HepG2 (cell line): ENCODE measurements around the gene IGF2BP3. TPM values are rescaled to one million over a fixed set of nuclear protein-coding genes. Genes with fewer than 3 reads are reported as not detected.

Source experiments
- ATAC-seq: fragments of 200-7000 bp; cut with Tn5 transposase; 3 replicates; pipeline ENCODE4 v1.9.1; 2020; ENCODE audit warnings: mild to moderate bottlenecking, moderate library complexity
- BruUV-seq: library from RNA; stranded (reverse); fragments of 400-500 nt; replicated peaks from 2 replicates; lab custom pipeline; 2021; lab: Mats Ljungman, UMichigan
- CTCF ChIA-PET: fragments of 300-600 bp; formaldehyde crosslinking; extraction: SDS; loops from one replicate; lab custom pipeline; 2021; ENCODE audit warnings: low total read pairs, inconsistent platforms, low intra/inter-chr PET ratio; lab: Yijun Ruan, JAX
- POLR2A ChIA-PET: fragments of 350-600 bp; sonication (Branson Sonifier 250); formaldehyde crosslinking; loops from one replicate; lab custom pipeline; 2020; ENCODE audit warnings: antibody characterized with exemption, inconsistent platforms; lab: Yijun Ruan, JAX
- DNase-seq: peaks from one replicate; pipeline ENCODE4 v3.0.0-alpha.2; 2015; ENCODE audit warnings: low spot score
- FAIRE-seq: peaks from 3 replicates; lab custom pipeline; 2011; peaks lifted over from hg19 to GRCh38; lab: Jason Lieb, UNC
- H2AFZ ChIP-seq: one replicate; pipeline ENCODE4 v1.6.1; 2011; ENCODE audit warnings: low read length, inconsistent platforms
- H3K27ac ChIP-seq: fragments of 300-600 bp; 3 replicates; pipeline ENCODE4 v1.8.0; 2011; ENCODE audit warnings: mixed run types, mild to moderate bottlenecking, mixed read lengths, low read length, inconsistent platforms; ENCODE audit not compliant: insufficient read depth; ENCODE audit errors: extremely low read length
- H3K27me3 ChIP-seq, 2 experiments: fragments of 200-600 bp in 1 of 2; 2 replicates in 1 of 2; 3 replicates in 1 of 2; pipeline versions ENCODE4 v1.6.0 to v1.8.0; 2011; ENCODE audit warnings: low read length in 2 of 2, mild to moderate bottlenecking in 2 of 2, moderate library complexity in 2 of 2, inconsistent platforms in 1 of 2; ENCODE audit not compliant: insufficient read depth in 2 of 2, control insufficient read depth in 1 of 2
- H3K36me3 ChIP-seq, 2 experiments: fragments of 200-600 bp in 1 of 2; replicated peaks in 1 of 2; 2 replicates in 1 of 2; 3 replicates in 1 of 2; pipeline versions ENCODE4 v1.5.1 to v1.8.0; 2011; ENCODE audit warnings: low read length in 2 of 2, inconsistent platforms in 1 of 2; ENCODE audit not compliant: insufficient read depth in 2 of 2, control insufficient read depth in 1 of 2
- H3K4me1 ChIP-seq: 2 replicates; pipeline ENCODE4 v1.5.1; 2012; ENCODE audit warnings: low read length, inconsistent platforms; ENCODE audit not compliant: insufficient read depth
- H3K4me2 ChIP-seq: 2 replicates; pipeline ENCODE4 v1.6.0; 2011; ENCODE audit warnings: low read depth, low read length, inconsistent platforms
- H3K4me3 ChIP-seq, 3 experiments: fragments of 200-600 bp in 1 of 3; sonication (generic), shearing (Covaris generic) in 1 of 3; replicated peaks in 1 of 3; 2 replicates each; pipeline ENCODE4 v1.5.1; 2011 to 2016; ENCODE audit warnings: low read length in 3 of 3, inconsistent platforms in 2 of 3, low read depth in 2 of 3, mild to moderate bottlenecking in 2 of 3, control low read depth in 1 of 3, mixed read lengths in 1 of 3; ENCODE audit not compliant: insufficient read depth in 1 of 3
- H3K79me2 ChIP-seq: one replicate; pipeline ENCODE4 v1.6.1; 2011; ENCODE audit warnings: low read length, inconsistent platforms; ENCODE audit not compliant: insufficient read depth
- H3K9ac ChIP-seq: 2 replicates; pipeline ENCODE4 v1.6.0; 2011; ENCODE audit warnings: mild to moderate bottlenecking, low read depth, low read length, inconsistent platforms; ENCODE audit not compliant: insufficient read depth
- H3K9me3 ChIP-seq: 2 replicates; pipeline ENCODE4 v1.5.1; 2012; ENCODE audit warnings: mild to moderate bottlenecking, low read length
- H4K20me1 ChIP-seq: 2 replicates; pipeline ENCODE4 v1.6.0; 2011; ENCODE audit warnings: inconsistent platforms, mild to moderate bottlenecking, low read length, moderate library complexity; ENCODE audit not compliant: insufficient read depth
- CBX1 ChIP-seq: IDR thresholded peaks from one replicate; pipeline ENCODE4 v1.6.1; 2016; ENCODE audit warnings: antibody characterized with exemption, low read depth
- GABPA ChIP-seq, 2 experiments: IDR thresholded peaks; 2 replicates each; pipeline ENCODE4 v1.6.1; 2011 to 2016; ENCODE audit warnings: low read depth in 2 of 2, low read length in 1 of 2, missing biosample characterization in 1 of 2, missing genetic modification characterization in 1 of 2
- IRF2 ChIP-seq: IDR thresholded peaks from 2 replicates; pipeline ENCODE4 v1.6.1; 2018; ENCODE audit warnings: missing genetic modification reagents, missing compliant biosample characterization
- NCOA2 ChIP-seq: sonication (generic); formaldehyde crosslinking; IDR thresholded peaks from 2 replicates; pipeline ENCODE4 v1.8.0; 2022; ENCODE audit warnings: inconsistent platforms
- NFKB2 ChIP-seq: sonication (generic); formaldehyde crosslinking; IDR thresholded peaks from 2 replicates; pipeline ENCODE4 v1.4.0; 2020; ENCODE audit warnings: missing genetic modification reagents, borderline replicate concordance
- PHF21A ChIP-seq: sonication (generic); formaldehyde crosslinking; IDR thresholded peaks from 2 replicates; pipeline ENCODE4 v1.5.0; 2020; ENCODE audit warnings: mild to moderate bottlenecking, missing genetic modification reagents
- RCOR2 ChIP-seq: IDR thresholded peaks from 2 replicates; pipeline ENCODE4 v1.6.1; 2016; ENCODE audit warnings: missing biosample characterization, missing genetic modification reagents
- SMAD1 ChIP-seq: sonication (generic); formaldehyde crosslinking; IDR thresholded peaks from 2 replicates; pipeline ENCODE4 v1.4.0; 2020; ENCODE audit warnings: missing genetic modification reagents, low read depth, mild to moderate bottlenecking, borderline replicate concordance
- TCF7L2 ChIP-seq: IDR thresholded peaks from 2 replicates; pipeline ENCODE4 v1.6.1; 2011; ENCODE audit warnings: mild to moderate bottlenecking, low read depth, low read length, moderate library complexity
- ZFP36L2 ChIP-seq: sonication (generic); formaldehyde crosslinking; IDR thresholded peaks from 2 replicates; pipeline ENCODE4 v1.4.0; 2020; ENCODE audit warnings: missing genetic modification reagents
- ZFYVE20 ChIP-seq: sonication (generic); formaldehyde crosslinking; IDR thresholded peaks from 2 replicates; pipeline ENCODE4 v1.8.0; 2023; ENCODE audit warnings: low read depth, mild to moderate bottlenecking, moderate library complexity, missing genetic modification reagents, borderline replicate concordance
- ZNF143 ChIP-seq: sonication (generic); formaldehyde crosslinking; IDR thresholded peaks from 2 replicates; pipeline ENCODE4 v1.4.0; 2020; ENCODE audit warnings: missing genetic modification reagents
- ZNF24 ChIP-seq: fragments of 450-650 bp; IDR thresholded peaks from 2 replicates; pipeline ENCODE4 v1.6.1; 2017; ENCODE audit warnings: antibody characterized with exemption, mild to moderate bottlenecking
- ZNF263 ChIP-seq: sonication (generic); formaldehyde crosslinking; IDR thresholded peaks from 2 replicates; pipeline ENCODE4 v1.4.0; 2020; ENCODE audit warnings: missing genetic modification reagents
- ZNF264 ChIP-seq: sonication (generic); formaldehyde crosslinking; IDR thresholded peaks from 2 replicates; pipeline ENCODE4 v1.4.0; 2020; ENCODE audit warnings: missing genetic modification reagents
- ZNF33B ChIP-seq: sonication (generic); formaldehyde crosslinking; IDR thresholded peaks from 2 replicates; pipeline ENCODE4 v1.5.1; 2020; ENCODE audit warnings: mild to moderate bottlenecking, missing genetic modification reagents
- ZNF792 ChIP-seq: IDR thresholded peaks from 2 replicates; pipeline ENCODE4 v1.6.1; 2016
- WGBS: methylation state at CpG from one replicate; pipeline ENCODE4 v1.1.6; 2017; ENCODE audit warnings: low lambda C conversion rate; 5-methylcytosine and 5-hydroxymethylcytosine counted together
- in situ Hi-C: cut with HindIII; loops from 2 replicates; pipeline ENCODE4 v1.10.0; 2017; ENCODE audit warnings: low pct_unique_long_range_greater_than_20kb; ENCODE audit not compliant: extremely low pct_ligation_motif_present
- intact Hi-C: fragments of 100-400 bp; cut with micrococcal nuclease; formaldehyde crosslinking; loops from one replicate; pipeline ENCODE4 v1.10.0; 2022; ENCODE audit not compliant: unreplicated experiment
- polyA plus RNA-seq, 8 experiments: library from polyadenylated mRNA; depleted of rRNA in 3 of 8; stranded (reverse) in 7 of 8; unstranded in 1 of 8; fragments of >200 nt; fragmentation: Illumina TruSeq in 4 of 8; extraction: Trizol in 4 of 8; gene quantifications; 2 replicates each; pipeline versions ENCODE4 v1.2.1 to v1.2.3, GENCODE V29; 2011 to 2016; ENCODE audit warnings: low read depth in 4 of 8, missing spikeins in 1 of 8, mixed read lengths in 1 of 8; ENCODE audit not compliant: insufficient read depth in 1 of 8
- total RNA-seq, 5 experiments: library from RNA; depleted of rRNA; stranded (reverse); fragments of >200 nt; fragmentation: Illumina TruSeq; extraction: Trizol; gene quantifications; 2 replicates each; pipeline ENCODE4 v1.2.3, GENCODE V29; 2016; ENCODE audit warnings: low read depth in 1 of 5
- TF ChIP-seq, protein P1 (sequence below): sonication (generic); formaldehyde crosslinking; IDR thresholded peaks from 2 replicates; pipeline ENCODE4 v1.9.0; 2021; ENCODE audit warnings: missing genetic modification reagents, mild to moderate bottlenecking, borderline replicate concordance
- TF ChIP-seq, protein P2 (sequence below): sonication (generic); formaldehyde crosslinking; IDR thresholded peaks from 2 replicates; pipeline ENCODE4 v1.8.1; 2023; ENCODE audit warnings: mild to moderate bottlenecking, missing genetic modification reagents
- TF ChIP-seq, protein P3 (sequence below): sonication (generic); formaldehyde crosslinking; IDR thresholded peaks from 2 replicates; pipeline ENCODE4 v1.4.0; 2020; ENCODE audit warnings: missing genetic modification reagents, borderline replicate concordance

The IGF2BP3 gene
- total and polyA plus RNA-seq, 2 of the 13 experiments (the other 11 are each of a cell fraction or from before 2014, with no cell fraction given), result 37.7 to 39.5 TPM

GRCh38 chr7:23350466-23350865, 119.8 kb downstream of the IGF2BP3 start (continued):
- TF ChIP-seq, protein P1, sequence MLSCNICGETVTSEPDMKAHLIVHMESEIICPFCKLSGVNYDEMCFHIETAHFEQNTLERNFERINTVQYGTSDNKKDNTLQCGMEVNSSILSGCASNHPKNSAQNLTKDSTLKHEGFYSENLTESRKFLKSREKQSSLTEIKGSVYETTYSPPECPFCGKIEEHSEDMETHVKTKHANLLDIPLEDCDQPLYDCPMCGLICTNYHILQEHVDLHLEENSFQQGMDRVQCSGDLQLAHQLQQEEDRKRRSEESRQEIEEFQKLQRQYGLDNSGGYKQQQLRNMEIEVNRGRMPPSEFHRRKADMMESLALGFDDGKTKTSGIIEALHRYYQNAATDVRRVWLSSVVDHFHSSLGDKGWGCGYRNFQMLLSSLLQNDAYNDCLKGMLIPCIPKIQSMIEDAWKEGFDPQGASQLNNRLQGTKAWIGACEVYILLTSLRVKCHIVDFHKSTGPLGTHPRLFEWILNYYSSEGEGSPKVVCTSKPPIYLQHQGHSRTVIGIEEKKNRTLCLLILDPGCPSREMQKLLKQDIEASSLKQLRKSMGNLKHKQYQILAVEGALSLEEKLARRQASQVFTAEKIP (CRISPR knock-in tag), result no peak
- no peak for TF ChIP-seq ZNF263 (CRISPR knock-in tag)

DNA sequence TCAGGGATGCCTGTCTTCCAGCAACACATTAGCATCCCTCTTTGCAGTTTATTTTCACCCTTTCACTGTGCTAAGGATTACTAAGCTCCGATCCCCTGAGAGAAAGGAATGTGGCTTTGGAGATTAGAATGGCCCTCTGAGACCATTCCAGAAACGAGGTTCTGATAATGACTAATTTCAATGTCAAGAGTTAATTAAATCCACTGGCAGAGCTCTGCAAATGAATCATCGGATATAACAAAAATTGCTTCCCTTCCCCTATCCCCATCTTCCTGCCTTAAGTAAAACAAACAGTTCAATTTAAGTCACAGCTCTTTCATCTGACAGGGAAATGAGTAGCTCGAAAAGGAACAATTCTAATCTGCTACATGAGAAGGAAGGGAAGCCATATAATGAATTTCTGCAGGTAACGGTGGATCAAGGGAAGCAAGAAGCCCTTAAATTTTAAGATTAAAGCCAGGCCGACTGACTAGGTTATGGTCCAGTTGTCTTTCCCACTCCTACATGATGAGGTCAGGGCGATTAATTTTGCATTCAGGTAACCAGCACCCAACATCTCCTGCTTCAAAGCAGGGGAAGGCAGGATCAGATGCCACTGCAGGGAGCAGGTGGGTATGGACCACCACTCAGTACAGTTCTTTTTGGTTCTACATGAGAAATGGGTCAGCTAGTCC, 120.7 kb downstream of the IGF2BP3 start:
- H3K36me3 ChIP-seq, result peaks cover 13 to 48% of the 10 kb centered on the region in 2 experiments
- ChIA-PET CTCF (no interaction called here), POLR2A (no interaction called here)
- H3K27ac ChIP-seq, result no peak overlapping the region
- no peak overlapping the region for H2AFZ ChIP-seq
- no peaks in the 10 kb centered on the region for H3K9me3 ChIP-seq
- no peak overlapping the region for H3K9ac ChIP-seq
- 94% methylated on average over 7 of the region's 7 CpGs for WGBS
- FAIRE-seq (no peak), ATAC-seq (no peak; the same call in 2 of the 3 replicates), DNase-seq (no peak)
- peaks cover under 1% of the 10 kb centered on the region for H3K79me2 ChIP-seq
- H3K27me3 ChIP-seq, result no peaks in the 10 kb centered on the region
- intact Hi-C loops (no loop called here), in situ Hi-C loops (no loop called here)
- no peak overlapping the region for H3K4me2 ChIP-seq
- peaks cover 18% of the 10 kb centered on the region for H3K4me1 ChIP-seq
- H3K4me3 ChIP-seq, result no peak overlapping the region
- no peak for TF ChIP-seq ZNF264 (CRISPR knock-in tag)
- no peak for TF ChIP-seq IRF2 (CRISPR knock-in tag)
- TF ChIP-seq RCOR2 (CRISPR knock-in tag), result no peak
- no peak for TF ChIP-seq TCF7L2
- no peak for TF ChIP-seq ZFYVE20 (CRISPR knock-in tag)
- no peak for TF ChIP-seq CBX1
- no peak for TF ChIP-seq ZNF143 (CRISPR knock-in tag)
- TF ChIP-seq ZNF24, result no peak
- TF ChIP-seq NFKB2 (CRISPR knock-in tag), result no peak
- no peak for TF ChIP-seq NCOA2 (CRISPR knock-in tag)
- no peak for TF ChIP-seq PHF21A (CRISPR knock-in tag)
- no peak for TF ChIP-seq ZFP36L2 (CRISPR knock-in tag)
- TF ChIP-seq, protein P2, sequence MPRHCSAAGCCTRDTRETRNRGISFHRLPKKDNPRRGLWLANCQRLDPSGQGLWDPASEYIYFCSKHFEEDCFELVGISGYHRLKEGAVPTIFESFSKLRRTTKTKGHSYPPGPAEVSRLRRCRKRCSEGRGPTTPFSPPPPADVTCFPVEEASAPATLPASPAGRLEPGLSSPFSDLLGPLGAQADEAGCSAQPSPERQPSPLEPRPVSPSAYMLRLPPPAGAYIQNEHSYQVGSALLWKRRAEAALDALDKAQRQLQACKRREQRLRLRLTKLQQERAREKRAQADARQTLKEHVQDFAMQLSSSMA (CRISPR knock-in tag), result no peak
- TF ChIP-seq ZNF792, result no peak
- TF ChIP-seq, protein P3, sequence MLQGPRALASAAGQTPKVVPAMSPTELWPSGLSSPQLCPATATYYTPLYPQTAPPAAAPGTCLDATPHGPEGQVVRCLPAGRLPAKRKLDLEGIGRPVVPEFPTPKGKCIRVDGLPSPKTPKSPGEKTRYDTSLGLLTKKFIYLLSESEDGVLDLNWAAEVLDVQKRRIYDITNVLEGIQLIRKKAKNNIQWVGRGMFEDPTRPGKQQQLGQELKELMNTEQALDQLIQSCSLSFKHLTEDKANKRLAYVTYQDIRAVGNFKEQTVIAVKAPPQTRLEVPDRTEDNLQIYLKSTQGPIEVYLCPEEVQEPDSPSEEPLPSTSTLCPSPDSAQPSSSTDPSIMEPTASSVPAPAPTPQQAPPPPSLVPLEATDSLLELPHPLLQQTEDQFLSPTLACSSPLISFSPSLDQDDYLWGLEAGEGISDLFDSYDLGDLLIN (CRISPR knock-in tag), result no peak
- no peak for TF ChIP-seq SMAD1 (CRISPR knock-in tag)
- TF ChIP-seq GABPA (IDR thresholded peaks at IDR 0.05; ENCODE audit: low read depth, low read length), result no peak
- no peak for TF ChIP-seq GABPA (CRISPR knock-in tag; IDR thresholded peaks at IDR 0.05; ENCODE audit: low read depth)
- TF ChIP-seq ZNF33B (CRISPR knock-in tag), result no peak
- no peaks in the 10 kb centered on the region for H4K20me1 ChIP-seq
- no TSS peak for BruUV-seq
